ENCODE data around the gene KLHL29. TPM values are rescaled to one million over a fixed set of nuclear protein-coding genes. Genes with fewer than 3 reads are reported as not detected.

Gene KLHL29
- total RNA-seq, 1 experiment from 2014 or later = 3.4 TPM

DNA sequence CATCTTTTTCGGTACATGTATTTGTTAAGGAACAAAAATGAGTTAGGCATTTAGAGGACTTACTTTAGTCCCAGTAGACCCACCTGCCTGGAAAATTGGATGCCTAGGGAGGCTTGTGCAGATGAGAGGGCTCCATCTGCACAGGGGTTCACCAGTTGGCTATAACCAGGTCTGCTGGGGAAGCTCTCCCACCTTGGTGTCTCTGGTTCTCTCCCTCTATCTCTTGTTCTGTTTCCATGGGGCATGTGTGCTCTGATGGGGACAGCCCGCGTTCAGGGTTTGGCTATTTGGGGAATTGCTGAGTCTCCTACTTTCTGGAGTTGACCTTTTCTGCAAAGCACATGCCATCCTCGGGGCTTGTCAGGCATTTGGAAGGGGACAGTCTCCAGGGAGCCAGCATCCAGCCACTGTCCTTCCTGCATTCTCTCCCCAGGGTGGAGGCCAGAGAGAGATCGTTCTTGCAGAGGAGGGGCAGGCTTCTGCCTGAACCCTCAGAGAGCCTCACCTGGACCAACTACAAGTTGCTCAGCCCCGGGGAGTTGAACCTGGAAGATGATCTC is 157.3 kb downstream of the KLHL29 start:
- BruUV-seq (replicated peaks) = no TSS peak
- Histone ChIP-seq H3K27me3 (ENCODE audit: insufficient read depth, low read depth) (no peaks in the 10 kb centered on the region), H3K27ac (no peak overlapping the region), H4K20me1 (ENCODE audit: insufficient read depth) (peaks cover 14% of the 10 kb centered on the region; the same call in 1 of the 2 replicates), H3K79me2 (ENCODE audit: low read depth) (no peaks in the 10 kb centered on the region), H3K9me2 (ENCODE audit: insufficient read depth) (no peaks in the 10 kb centered on the region), H3K4me3 (no peak overlapping the region), H3K4me1 (replicated peaks; ENCODE audit: insufficient read depth) (no peaks in the 10 kb centered on the region), H3F3A (ENCODE audit: insufficient read depth, low read depth) (no peaks in the 10 kb centered on the region), H2AFZ (no peak overlapping the region), H3K4me2 (no peak overlapping the region), H3K9me3 (ENCODE audit: insufficient read depth, low read depth) (no peaks in the 10 kb centered on the region), H3K36me3 (ENCODE audit: low read depth) (no peaks in the 10 kb centered on the region)
- TF ChIP-seq EZH2 (IDR thresholded peaks at IDR 0.05; ENCODE audit: low read depth) = no peak
- TF ChIP-seq, protein P1, sequence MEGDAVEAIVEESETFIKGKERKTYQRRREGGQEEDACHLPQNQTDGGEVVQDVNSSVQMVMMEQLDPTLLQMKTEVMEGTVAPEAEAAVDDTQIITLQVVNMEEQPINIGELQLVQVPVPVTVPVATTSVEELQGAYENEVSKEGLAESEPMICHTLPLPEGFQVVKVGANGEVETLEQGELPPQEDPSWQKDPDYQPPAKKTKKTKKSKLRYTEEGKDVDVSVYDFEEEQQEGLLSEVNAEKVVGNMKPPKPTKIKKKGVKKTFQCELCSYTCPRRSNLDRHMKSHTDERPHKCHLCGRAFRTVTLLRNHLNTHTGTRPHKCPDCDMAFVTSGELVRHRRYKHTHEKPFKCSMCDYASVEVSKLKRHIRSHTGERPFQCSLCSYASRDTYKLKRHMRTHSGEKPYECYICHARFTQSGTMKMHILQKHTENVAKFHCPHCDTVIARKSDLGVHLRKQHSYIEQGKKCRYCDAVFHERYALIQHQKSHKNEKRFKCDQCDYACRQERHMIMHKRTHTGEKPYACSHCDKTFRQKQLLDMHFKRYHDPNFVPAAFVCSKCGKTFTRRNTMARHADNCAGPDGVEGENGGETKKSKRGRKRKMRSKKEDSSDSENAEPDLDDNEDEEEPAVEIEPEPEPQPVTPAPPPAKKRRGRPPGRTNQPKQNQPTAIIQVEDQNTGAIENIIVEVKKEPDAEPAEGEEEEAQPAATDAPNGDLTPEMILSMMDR (conservative IDR thresholded peaks at IDR 0.05) = no peak
- ChIA-PET CTCF (interaction anchor here (0.6 kb wide), 1 partner anchor 385 kb away, joined by 6 read pairs; no protein-coding TSS in a partner anchor), POLR2A (ENCODE audit: unreplicated experiment) (no interaction called here)
- DNase-seq = no peak
- intact Hi-C loops (cut with micrococcal nuclease; ENCODE audit: unreplicated experiment) = no loop called here

DNA sequence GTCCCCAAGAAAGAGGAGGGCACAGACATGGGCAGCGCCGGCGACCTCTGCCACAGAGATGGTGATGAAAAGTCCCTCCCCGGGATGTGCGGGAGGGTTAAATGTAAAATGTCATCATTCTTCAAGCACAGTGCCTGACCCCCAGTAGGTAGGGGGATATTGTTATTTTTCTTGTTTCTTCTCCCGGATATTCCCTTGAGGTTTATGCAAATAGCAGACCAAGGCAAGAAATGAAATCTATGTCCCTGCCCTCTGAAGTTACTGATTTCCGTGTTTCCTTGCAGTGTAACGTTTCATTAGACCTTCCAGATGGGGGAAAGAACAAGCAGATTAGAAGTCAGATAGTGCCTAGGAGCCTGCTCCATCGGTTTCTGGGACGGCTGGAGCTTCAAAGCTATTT is 158.3 kb downstream of the KLHL29 start:
- H4K20me1 ChIP-seq (ENCODE audit: insufficient read depth) = peaks cover 14% of the 10 kb centered on the region
- no peak for TF ChIP-seq EZH2 (IDR thresholded peaks at IDR 0.05; ENCODE audit: low read depth)
- TF ChIP-seq, protein P1 (conservative IDR thresholded peaks at IDR 0.05) = no peak
- no TSS peak for BruUV-seq (replicated peaks)
- H3K9me2 ChIP-seq (ENCODE audit: insufficient read depth) = no peaks in the 10 kb centered on the region
- DNase-seq = no peak
- H3K27me3 ChIP-seq (ENCODE audit: insufficient read depth, low read depth) = no peaks in the 10 kb centered on the region
- H3K4me3 ChIP-seq = no peak overlapping the region
- no peak overlapping the region for H3K4me2 ChIP-seq
- ChIA-PET CTCF (interaction anchor here (0.6 kb wide), 1 partner anchor 1653 kb away, joined by 15 read pairs; no protein-coding TSS in a partner anchor), POLR2A (ENCODE audit: unreplicated experiment) (no interaction called here)
- no peaks in the 10 kb centered on the region for H3K36me3 ChIP-seq (ENCODE audit: low read depth)
- no peaks in the 10 kb centered on the region for H3K4me1 ChIP-seq (replicated peaks; ENCODE audit: insufficient read depth)
- no peak overlapping the region for H3K27ac ChIP-seq
- no peaks in the 10 kb centered on the region for H3F3A ChIP-seq (ENCODE audit: insufficient read depth, low read depth)
- H3K9me3 ChIP-seq (ENCODE audit: insufficient read depth, low read depth) = no peaks in the 10 kb centered on the region
- H3K79me2 ChIP-seq (ENCODE audit: low read depth) = no peaks in the 10 kb centered on the region
- no peak overlapping the region for H2AFZ ChIP-seq
- intact Hi-C loops (cut with micrococcal nuclease; ENCODE audit: unreplicated experiment) = no loop called here

DNA sequence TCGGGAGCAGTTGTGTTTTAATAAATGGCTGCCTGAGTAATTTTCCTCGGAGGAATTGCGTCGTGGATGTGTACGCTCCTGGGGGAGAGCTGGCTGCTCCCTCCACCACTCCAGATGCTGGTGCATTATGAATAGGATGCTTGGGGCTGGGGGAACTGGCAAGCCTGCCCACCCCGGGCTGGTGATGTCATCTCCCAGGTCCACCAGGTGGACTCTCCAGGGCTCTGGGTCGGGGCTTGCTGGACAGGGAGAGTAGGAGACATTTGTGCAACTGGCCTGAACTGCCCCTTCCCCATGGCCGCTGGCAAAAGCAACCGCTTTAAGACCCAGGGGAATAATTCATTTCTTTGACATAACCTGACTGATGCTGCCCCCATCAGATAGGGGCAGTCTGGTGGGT is 158.7 kb downstream of the KLHL29 start:
- no peaks in the 10 kb centered on the region for H3K36me3 ChIP-seq (ENCODE audit: low read depth)
- no peak for DNase-seq
- H2AFZ ChIP-seq = no peak overlapping the region
- no peak overlapping the region for H3K4me3 ChIP-seq
- ChIA-PET POLR2A (ENCODE audit: unreplicated experiment) (no interaction called here), CTCF (interaction anchor here (0.6 kb wide), 1 partner anchor 1653 kb away, joined by 15 read pairs; no protein-coding TSS in a partner anchor)
- H3K79me2 ChIP-seq (ENCODE audit: low read depth) = no peaks in the 10 kb centered on the region
- H3K9me3 ChIP-seq (ENCODE audit: insufficient read depth, low read depth) = no peaks in the 10 kb centered on the region
- BruUV-seq (replicated peaks) = no TSS peak
- peaks cover 14% of the 10 kb centered on the region for H4K20me1 ChIP-seq (ENCODE audit: insufficient read depth)
- TF ChIP-seq, protein P1 (conservative IDR thresholded peaks at IDR 0.05) = no peak
- no peak for TF ChIP-seq EZH2 (IDR thresholded peaks at IDR 0.05; ENCODE audit: low read depth)
- H3K4me1 ChIP-seq (replicated peaks; ENCODE audit: insufficient read depth) = no peaks in the 10 kb centered on the region
- intact Hi-C loops (cut with micrococcal nuclease; ENCODE audit: unreplicated experiment) = no loop called here
- H3K4me2 ChIP-seq = no peak overlapping the region
- no peak overlapping the region for H3K27ac ChIP-seq
- no peaks in the 10 kb centered on the region for H3F3A ChIP-seq (ENCODE audit: insufficient read depth, low read depth)
- H3K27me3 ChIP-seq (ENCODE audit: insufficient read depth, low read depth) = no peaks in the 10 kb centered on the region
- H3K9me2 ChIP-seq (ENCODE audit: insufficient read depth) = no peaks in the 10 kb centered on the region
